Measurements from ENCODE around the gene MITF. TPM values are rescaled to one million over a fixed set of nuclear protein-coding genes. Genes with fewer than 3 reads are reported as not detected.

Gene MITF
- total RNA-seq, 1 experiment from 2014 or later = 4.3 TPM

GRCh38 chr3:69740103-69741021, 1.1 kb downstream of the MITF start:
- Histone ChIP-seq H3K9me3 (0 out of 2 replicates have a peak, but pooled peaks cover 3% of the 10 kb centered on the region), H3K36me3 (ENCODE audit: control insufficient read depth, insufficient read depth, low read length) (no peaks in the 10 kb centered on the region), H3K4me3 (ENCODE audit: low read depth, low read length) (peak overlapping the region; percentile 60), H3K4me1 (peaks cover 6% of the 10 kb centered on the region; the same call in 1 of the 2 replicates), H3K27me3 (replicated peaks; ENCODE audit: control insufficient read depth, insufficient read depth, low read length) (no peaks in the 10 kb centered on the region; the same call in 1 of the 2 replicates)
- Mint-ChIP-seq H3K27ac (ENCODE audit: unreplicated experiment) (no peak overlapping the region), H3K4me1 (ENCODE audit: low read depth, unreplicated experiment) (peaks cover 10% of the 10 kb centered on the region), H3K27me3 (ENCODE audit: insufficient read depth, unreplicated experiment) (peaks cover 3% of the 10 kb centered on the region), H3K4me3 (ENCODE audit: unreplicated experiment) (peak overlapping the region; percentile 81), H3K9me3 (ENCODE audit: unreplicated experiment) (no peaks in the 10 kb centered on the region), H3K36me3 (ENCODE audit: insufficient read depth, unreplicated experiment) (no peaks in the 10 kb centered on the region)
- peak; percentile 60 to 70 for DNase-seq
- ChIA-PET CTCF (no interaction called here), POLR2A (no interaction called here)
- no peak for TF ChIP-seq CTCF (IDR thresholded peaks at IDR 0.05; ENCODE audit: insufficient read depth in 1 of 2, low read depth in 1 of 2, low read length in 1 of 2, severe bottlenecking in 1 of 2, unreplicated experiment in 1 of 2)
- no TSS peak for BruUV-seq (replicated peaks)
- intact Hi-C loops (cut with micrococcal nuclease; ENCODE audit: unreplicated experiment) = no loop called here

- no peak overlapping the region for H3K4me3 Mint-ChIP-seq (ENCODE audit: unreplicated experiment)
- ChIA-PET POLR2A (no interaction called here), CTCF (no interaction called here)
- H3K9me3 ChIP-seq = 0 out of 2 replicates have a peak, but pooled peaks cover 1% of the 10 kb centered on the region
- no peak for DNase-seq
- no peak for TF ChIP-seq CTCF (IDR thresholded peaks at IDR 0.05; ENCODE audit: insufficient read depth in 1 of 2, low read depth in 1 of 2, low read length in 1 of 2, severe bottlenecking in 1 of 2, unreplicated experiment in 1 of 2)
- H3K4me1 ChIP-seq = peaks cover 6% of the 10 kb centered on the region; the same call in 1 of the 2 replicates
- H3K4me1 Mint-ChIP-seq (ENCODE audit: low read depth, unreplicated experiment) = peaks cover 10% of the 10 kb centered on the region
- no peak overlapping the region for H3K4me3 ChIP-seq (ENCODE audit: low read depth, low read length)
- H3K27me3 ChIP-seq (replicated peaks; ENCODE audit: control insufficient read depth, insufficient read depth, low read length) = no peaks in the 10 kb centered on the region; the same call in 1 of the 2 replicates
- no peaks in the 10 kb centered on the region for H3K27me3 Mint-ChIP-seq (ENCODE audit: insufficient read depth, unreplicated experiment)
- H3K27ac Mint-ChIP-seq (ENCODE audit: unreplicated experiment) = no peak overlapping the region
- no TSS peak for BruUV-seq (replicated peaks)
- no peaks in the 10 kb centered on the region for H3K9me3 Mint-ChIP-seq (ENCODE audit: unreplicated experiment)
- no peaks in the 10 kb centered on the region for H3K36me3 Mint-ChIP-seq (ENCODE audit: insufficient read depth, unreplicated experiment)
- no peaks in the 10 kb centered on the region for H3K36me3 ChIP-seq (ENCODE audit: control insufficient read depth, insufficient read depth, low read length)
- intact Hi-C loops (cut with micrococcal nuclease; ENCODE audit: unreplicated experiment) = no loop called here
These were observed 1.9 kb downstream of the MITF start for GRCh38 chr3:69741032-69741767.

- ChIA-PET CTCF (no interaction called here), POLR2A (no interaction called here)
- Histone ChIP-seq H3K4me3 (ENCODE audit: low read depth, low read length) (no peak overlapping the region), H3K9me3 (no peaks in the 10 kb centered on the region), H3K4me1 (peaks cover 6% of the 10 kb centered on the region; the same call in 1 of the 2 replicates), H3K27me3 (replicated peaks; ENCODE audit: control insufficient read depth, insufficient read depth, low read length) (no peaks in the 10 kb centered on the region; the same call in 1 of the 2 replicates), H3K36me3 (ENCODE audit: control insufficient read depth, insufficient read depth, low read length) (no peaks in the 10 kb centered on the region)
- intact Hi-C loops (cut with micrococcal nuclease; ENCODE audit: unreplicated experiment) = no loop called here
- Mint-ChIP-seq H3K4me1 (ENCODE audit: low read depth, unreplicated experiment) (peaks cover 10% of the 10 kb centered on the region), H3K36me3 (ENCODE audit: insufficient read depth, unreplicated experiment) (no peaks in the 10 kb centered on the region), H3K9me3 (ENCODE audit: unreplicated experiment) (no peaks in the 10 kb centered on the region), H3K27ac (ENCODE audit: unreplicated experiment) (no peak overlapping the region), H3K27me3 (ENCODE audit: insufficient read depth, unreplicated experiment) (no peaks in the 10 kb centered on the region), H3K4me3 (ENCODE audit: unreplicated experiment) (no peak overlapping the region)
- DNase-seq = no peak
- no TSS peak for BruUV-seq (replicated peaks)
- TF ChIP-seq CTCF (IDR thresholded peaks at IDR 0.05; ENCODE audit: insufficient read depth in 1 of 2, low read depth in 1 of 2, low read length in 1 of 2, severe bottlenecking in 1 of 2, unreplicated experiment in 1 of 2) = no peak
These were observed 3.1 kb downstream of the MITF start for GRCh38 chr3:69742391-69742790.

Data from Caco-2 (cell line).